Muscle layer of duodenum (tissue), 2 donors: ENCODE results near the gene ANXA8.
"Not testable (repeated sequence)": the region's sequence is repeated elsewhere in the genome, so short reads cannot be mapped to it uniquely, and the experiment has no call there.

ENCODE experiments used
- H3K27ac ChIP-seq: one replicate; pipeline ENCODE4 v1.7.0; 2013; ENCODE audit warnings: mild to moderate bottlenecking, low read length
- H3K27me3 ChIP-seq: one replicate; pipeline ENCODE4 v1.7.0; 2013; ENCODE audit warnings: low read depth, mild to moderate bottlenecking, control low read depth, low read length
- H3K36me3 ChIP-seq, 2 donors: one replicate each; pipeline ENCODE4 v1.7.0; 2013; ENCODE audit warnings: low read length in 2 of 2, control low read depth in 1 of 2, mild to moderate bottlenecking in 1 of 2; ENCODE audit not compliant: insufficient read depth in 2 of 2, control insufficient read depth in 1 of 2
- H3K4me1 ChIP-seq, 2 donors: one replicate each; pipeline ENCODE4 v1.7.0; 2013; ENCODE audit warnings: low read length in 2 of 2, mild to moderate bottlenecking in 2 of 2, control low read depth in 1 of 2, moderate library complexity in 1 of 2; ENCODE audit not compliant: insufficient read depth in 2 of 2, control insufficient read depth in 1 of 2
- H3K4me3 ChIP-seq, 2 donors: one replicate each; pipeline ENCODE4 v1.7.0; 2013; ENCODE audit warnings: low read length in 2 of 2, low read depth in 1 of 2, mild to moderate bottlenecking in 1 of 2
- H3K9me3 ChIP-seq, 2 donors: one replicate each; pipeline ENCODE4 v1.7.0; 2013; ENCODE audit warnings: low read length in 2 of 2, control low read depth in 1 of 2, mild to moderate bottlenecking in 1 of 2; ENCODE audit not compliant: control insufficient read depth in 1 of 2
- donor health status: healthy.

Gene ANXA8

DNA sequence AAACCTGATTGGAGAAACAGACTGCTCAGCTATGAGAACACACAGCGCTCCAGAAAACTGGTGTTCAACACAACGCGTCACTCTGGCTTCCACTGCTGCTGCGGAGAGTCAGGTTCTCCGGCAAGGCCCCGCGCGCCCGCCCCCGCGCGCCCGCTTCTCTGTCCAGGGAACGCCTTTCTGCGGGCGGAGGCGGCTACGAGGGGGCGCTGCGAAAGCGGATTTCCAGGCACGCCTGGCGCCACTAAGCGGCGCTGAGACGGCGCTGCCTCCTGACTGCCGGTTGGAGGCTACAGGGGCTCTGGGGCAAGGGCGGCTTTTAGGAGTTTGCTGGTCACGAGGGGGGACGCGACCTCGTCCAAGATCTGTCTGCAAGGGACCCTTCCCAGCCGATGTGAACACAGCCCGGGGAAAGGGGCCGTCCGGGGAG is 22.6 kb downstream of the ANXA8 start:
- H3K4me3 ChIP-seq, H3K27me3 ChIP-seq, H3K36me3 ChIP-seq, H3K27ac ChIP-seq, H3K4me1 ChIP-seq, H3K9me3 ChIP-seq: not testable (repeated sequence)

DNA sequence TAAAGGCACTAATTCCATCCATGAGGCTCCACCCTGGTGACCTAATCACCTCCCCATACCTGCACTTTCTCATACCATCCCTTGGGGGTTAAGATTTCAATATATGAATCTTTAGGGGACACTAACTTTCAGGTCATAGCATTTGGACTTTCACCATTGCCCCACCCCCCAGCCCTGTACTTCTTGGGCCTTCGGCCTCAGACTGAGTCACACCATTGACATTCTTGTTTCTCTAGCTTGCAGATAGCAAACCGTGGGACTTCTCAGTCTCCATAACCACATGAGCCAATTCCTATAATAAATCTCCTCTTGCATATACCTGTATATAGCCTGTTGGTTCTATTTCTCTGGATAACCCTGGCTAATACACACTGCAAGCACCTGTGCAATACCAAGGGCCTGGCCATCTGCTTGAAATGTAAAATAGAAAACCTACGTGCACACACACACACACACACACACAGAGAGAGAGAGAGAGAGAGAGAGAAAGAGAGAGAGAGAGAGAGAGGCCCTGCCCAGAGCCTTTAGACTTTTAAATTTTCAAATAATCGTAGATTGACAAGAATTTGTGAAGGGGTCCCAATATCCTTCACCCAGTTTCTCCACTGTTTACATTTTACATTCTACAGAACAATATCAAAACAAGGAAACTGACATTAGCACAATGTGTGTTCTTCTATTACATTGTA is 25.3 kb downstream of the ANXA8 start:
- no peaks in the 10 kb centered on the region for H3K9me3 ChIP-seq
- no peaks in the 10 kb centered on the region for H3K27me3 ChIP-seq
- H3K27ac ChIP-seq = no peak overlapping the region
- no peaks in the 10 kb centered on the region for H3K36me3 ChIP-seq
- no peaks in the 10 kb centered on the region for H3K4me1 ChIP-seq
- no peak overlapping the region for H3K4me3 ChIP-seq

DNA sequence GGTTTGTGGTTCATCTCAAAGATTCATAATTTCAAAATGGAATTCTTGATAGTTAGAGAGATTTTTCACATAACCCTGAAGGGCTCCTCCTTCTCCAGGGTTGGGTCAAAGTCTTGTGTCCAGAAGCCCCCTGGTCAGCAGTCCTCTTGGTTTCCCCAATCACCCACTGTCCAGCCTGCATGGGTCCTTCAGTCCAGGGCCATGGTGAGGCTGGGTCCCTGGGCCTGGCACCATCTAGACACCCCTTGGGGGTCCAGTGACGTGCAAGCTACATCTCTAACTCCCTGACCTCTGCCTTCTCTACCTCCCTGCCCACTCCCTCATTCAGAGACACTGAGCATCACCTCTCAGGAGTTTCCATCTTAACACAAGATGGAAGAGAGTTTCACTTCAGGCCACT is 26.1 kb downstream of the ANXA8 start:
- Histone ChIP-seq H3K36me3 (no peaks in the 10 kb centered on the region), H3K4me3 (no peak overlapping the region), H3K4me1 (no peaks in the 10 kb centered on the region), H3K27me3 (no peaks in the 10 kb centered on the region), H3K9me3 (no peaks in the 10 kb centered on the region), H3K27ac (no peak overlapping the region)

DNA sequence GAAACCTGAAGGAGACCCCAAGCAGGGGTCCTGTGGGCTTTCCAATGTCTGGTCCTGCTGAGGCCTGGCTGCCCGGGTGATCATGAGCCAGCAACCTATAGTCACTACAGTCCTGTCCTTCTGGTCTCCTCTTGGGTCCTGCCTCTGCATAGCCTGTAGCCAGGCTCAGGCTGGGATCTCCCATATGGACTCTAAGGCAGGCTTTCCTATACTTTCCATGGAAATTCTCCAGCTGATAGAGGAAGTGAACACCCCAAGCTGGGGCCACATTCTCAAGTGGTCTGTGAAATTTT is 26.4 kb downstream of the ANXA8 start:
- no peaks in the 10 kb centered on the region for H3K4me1 ChIP-seq
- H3K27ac ChIP-seq = no peak overlapping the region
- H3K4me3 ChIP-seq = no peak overlapping the region
- H3K36me3 ChIP-seq = no peaks in the 10 kb centered on the region
- no peaks in the 10 kb centered on the region for H3K27me3 ChIP-seq
- no peaks in the 10 kb centered on the region for H3K9me3 ChIP-seq

DNA sequence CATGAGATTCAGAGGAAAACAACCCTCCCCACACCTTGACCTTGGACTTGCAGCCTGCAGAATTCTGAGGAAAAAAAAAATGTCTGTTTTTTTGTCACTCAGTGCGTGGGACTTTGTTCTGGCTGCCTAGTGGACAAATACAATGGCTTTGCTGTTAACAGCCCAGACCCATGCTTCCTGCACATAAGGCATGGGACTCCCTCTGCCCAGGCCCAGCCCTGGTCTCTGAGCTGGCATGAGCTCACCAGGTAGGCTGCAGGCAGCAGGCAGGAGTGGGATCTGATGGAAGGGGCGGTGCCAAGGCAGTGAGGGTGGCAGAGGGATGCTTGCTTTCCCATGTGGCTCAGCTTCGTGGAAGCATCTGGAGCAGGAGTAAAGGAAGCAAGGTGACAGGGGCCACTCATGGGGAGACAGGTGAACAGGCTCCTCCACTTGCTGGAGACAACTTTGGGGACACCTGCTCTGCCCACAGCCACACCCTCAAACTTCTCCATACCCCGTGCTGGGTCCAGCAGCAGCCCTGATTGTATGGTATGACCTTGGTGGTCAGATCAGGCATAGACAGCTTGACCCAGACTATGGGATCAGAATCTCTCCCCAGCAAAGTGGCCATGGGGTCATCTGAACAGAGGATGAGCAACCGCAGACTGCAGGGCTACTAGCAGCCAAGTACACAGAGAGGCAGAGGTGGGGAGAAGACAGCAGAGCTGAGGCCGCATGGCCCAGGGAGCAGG is 27.0 kb downstream of the ANXA8 start:
- Histone ChIP-seq H3K36me3 (no peaks in the 10 kb centered on the region), H3K27me3 (no peaks in the 10 kb centered on the region), H3K4me1 (no peaks in the 10 kb centered on the region), H3K27ac (no peak overlapping the region), H3K9me3 (no peaks in the 10 kb centered on the region), H3K4me3 (no peak overlapping the region)

DNA sequence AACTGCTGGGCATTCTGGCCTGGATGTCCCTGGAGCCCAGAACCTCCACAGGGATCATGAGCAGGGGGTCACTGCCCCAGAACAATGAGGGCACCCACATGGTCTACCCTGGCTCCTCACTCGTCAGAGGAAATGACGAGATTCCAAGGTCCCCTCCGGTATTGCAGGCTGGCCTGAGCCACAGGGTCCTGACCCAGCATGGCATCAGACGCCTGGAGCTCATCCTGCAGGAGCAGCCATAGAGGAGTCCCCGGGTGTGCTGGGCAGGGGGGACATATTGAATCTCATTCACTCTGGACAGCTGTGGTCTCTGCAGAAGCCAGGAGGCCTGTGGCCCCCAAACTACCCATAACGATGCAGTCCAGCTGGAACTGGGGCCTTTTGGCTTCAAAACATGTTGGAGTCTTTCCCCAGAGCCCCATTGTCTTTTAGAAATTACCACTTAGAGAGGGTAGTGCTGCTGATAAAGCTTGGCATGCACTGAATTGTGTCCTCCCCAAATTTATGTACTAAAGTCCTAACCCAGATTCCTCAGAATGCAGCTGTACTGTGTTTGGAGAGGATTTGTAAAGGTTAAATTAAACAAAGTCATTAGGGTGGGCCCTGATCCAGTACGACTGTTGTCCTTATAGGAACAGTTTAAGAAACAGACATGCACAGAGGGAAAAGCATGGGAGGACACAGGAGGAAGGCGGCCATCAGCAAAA is 27.7 kb downstream of the ANXA8 start:
- Histone ChIP-seq H3K4me1 (no peaks in the 10 kb centered on the region), H3K27me3 (no peaks in the 10 kb centered on the region), H3K9me3 (no peaks in the 10 kb centered on the region), H3K27ac (no peak overlapping the region), H3K4me3 (no peak overlapping the region), H3K36me3 (no peaks in the 10 kb centered on the region)

DNA sequence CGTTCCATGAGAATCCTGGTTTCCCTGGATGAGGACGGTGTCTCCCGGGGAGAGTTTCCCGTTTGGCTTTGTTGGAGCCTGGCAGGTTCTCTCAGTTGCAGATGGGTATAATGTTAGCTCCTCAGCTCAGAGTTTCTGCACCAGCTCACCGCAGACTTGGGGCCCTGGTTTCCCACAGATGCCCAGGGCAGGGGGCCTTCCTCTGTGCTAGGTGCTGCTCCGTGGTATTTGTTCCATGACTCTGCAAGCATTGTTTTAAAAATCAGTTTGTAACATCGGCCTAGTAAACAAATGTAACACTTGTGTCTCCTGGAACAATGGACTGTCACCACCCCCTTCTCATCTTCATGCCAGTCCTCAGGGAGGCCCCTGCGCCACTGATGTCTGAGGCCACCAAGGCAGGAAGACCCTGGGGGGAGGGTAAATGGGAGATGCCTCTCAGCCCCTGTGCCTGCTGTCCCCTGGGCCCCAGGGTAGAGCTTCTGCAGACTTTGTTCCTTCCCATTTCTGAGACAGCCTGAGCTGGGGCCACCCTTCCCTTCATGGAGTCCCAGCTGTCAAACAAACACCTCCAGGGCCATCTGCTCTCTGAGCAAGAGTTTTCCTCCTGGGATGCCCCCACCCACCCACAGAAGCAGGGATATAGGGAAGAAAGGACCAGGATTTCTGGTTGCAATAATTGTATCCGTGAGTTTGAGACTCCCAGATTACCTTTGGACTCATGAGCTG is 28.4 kb downstream of the ANXA8 start:
- not testable (repeated sequence) for H3K27ac ChIP-seq, H3K9me3 ChIP-seq, H3K4me3 ChIP-seq, H3K36me3 ChIP-seq, H3K27me3 ChIP-seq, H3K4me1 ChIP-seq

DNA sequence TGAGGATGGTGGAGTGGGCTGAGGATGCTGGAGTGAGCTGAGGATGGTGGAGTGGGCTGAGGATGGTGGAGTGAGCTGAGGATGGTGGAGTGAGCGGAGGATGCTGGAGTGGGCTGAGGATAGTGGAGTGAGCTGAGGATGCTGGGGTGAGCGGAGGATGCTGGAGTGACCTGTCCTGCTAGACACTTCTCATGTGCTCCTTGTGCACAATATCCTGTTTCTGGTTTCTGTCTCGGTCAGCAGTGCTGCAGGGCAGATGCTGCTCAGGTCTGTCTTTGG is 29.2 kb downstream of the ANXA8 start:
- no peaks in the 10 kb centered on the region for H3K36me3 ChIP-seq
- H3K4me1 ChIP-seq = no peaks in the 10 kb centered on the region
- no peak overlapping the region for H3K27ac ChIP-seq
- H3K9me3 ChIP-seq = no peaks in the 10 kb centered on the region
- H3K4me3 ChIP-seq = no peak overlapping the region
- no peaks in the 10 kb centered on the region for H3K27me3 ChIP-seq

DNA sequence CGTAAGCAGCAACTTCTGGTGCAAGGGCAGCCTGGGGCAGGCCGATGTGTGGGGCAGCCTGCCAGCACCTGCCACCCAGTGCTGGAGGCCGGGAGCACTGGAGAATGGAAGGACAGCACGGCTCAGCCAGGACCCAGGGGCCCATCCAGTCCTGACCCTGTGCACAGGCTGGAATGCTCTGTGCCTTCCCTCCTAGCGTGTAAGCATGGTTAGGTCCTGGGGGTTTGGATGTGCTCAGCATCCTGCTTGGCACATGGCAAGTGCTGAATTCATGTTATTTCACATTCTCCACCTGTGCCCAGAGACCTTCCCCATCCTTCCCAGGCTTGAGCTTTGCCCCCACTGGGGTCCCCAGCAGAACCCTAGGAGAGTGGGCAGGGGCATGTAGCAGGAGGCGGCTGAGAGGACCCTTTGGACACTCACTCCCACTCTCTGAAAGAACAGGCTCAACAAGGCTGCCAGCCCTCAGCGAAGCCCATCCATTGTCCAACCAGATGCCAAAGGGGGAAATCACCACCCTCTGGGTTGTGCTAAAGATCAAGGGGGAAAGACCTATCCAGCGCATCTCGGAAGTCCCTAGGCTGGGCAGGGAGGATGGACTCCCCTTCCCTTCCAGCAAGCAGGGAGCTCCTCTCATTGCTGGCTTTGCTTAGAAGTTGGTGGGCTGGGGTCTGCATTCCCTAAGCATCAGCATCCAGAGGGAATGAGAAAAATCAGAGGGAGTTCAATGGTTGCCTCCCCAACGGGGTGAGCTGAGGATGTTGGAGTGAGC is 29.7 kb downstream of the ANXA8 start:
- Histone ChIP-seq H3K36me3 (no peaks in the 10 kb centered on the region), H3K27me3 (no peaks in the 10 kb centered on the region), H3K4me3 (no peak overlapping the region), H3K9me3 (no peaks in the 10 kb centered on the region), H3K27ac (no peak overlapping the region), H3K4me1 (no peaks in the 10 kb centered on the region)

DNA sequence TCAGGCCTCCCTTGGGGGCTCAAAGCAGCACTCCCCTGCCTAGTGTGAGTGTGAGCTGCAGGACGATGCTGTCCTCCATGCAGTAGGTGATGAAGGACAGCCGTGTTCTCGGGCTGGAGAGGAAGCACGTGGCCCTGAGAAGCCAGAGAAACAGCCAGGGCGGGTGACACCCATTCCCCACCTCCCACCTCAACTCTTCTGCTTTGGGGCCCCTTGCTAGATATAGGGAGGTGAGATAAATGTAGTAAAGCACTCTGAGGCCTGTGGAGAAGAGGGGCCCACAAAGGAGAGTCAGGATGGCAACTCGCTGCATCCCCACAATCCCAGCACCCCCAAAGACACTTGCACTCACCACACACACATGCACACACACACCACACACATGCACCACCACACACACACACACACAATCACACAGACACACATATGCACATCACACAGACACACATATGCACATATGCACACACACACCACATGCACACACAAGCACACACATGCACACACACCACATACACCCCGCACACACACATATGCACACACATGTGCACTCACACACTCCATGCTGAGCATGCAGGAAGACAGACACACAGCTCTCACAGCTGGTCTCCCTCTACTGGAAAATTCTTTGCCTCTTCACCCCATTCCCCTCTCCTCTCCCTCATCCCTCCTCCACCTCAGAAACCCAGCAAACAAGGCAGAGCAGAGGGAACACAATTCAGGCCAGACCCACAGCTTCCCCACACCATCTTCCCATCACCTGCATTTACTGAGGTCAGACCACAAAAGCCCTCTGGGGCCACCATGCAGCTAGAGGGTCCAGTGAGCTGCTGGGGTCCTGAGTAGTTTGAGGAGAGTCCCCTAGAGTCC is 30.5 kb downstream of the ANXA8 start:
- Histone ChIP-seq H3K27ac (no peak overlapping the region), H3K27me3 (no peaks in the 10 kb centered on the region), H3K4me3 (no peak overlapping the region), H3K9me3 (no peaks in the 10 kb centered on the region), H3K36me3 (no peaks in the 10 kb centered on the region), H3K4me1 (no peaks in the 10 kb centered on the region)
